IPS-20b (cell line): Measurements from ENCODE around the gene ZDHHC20.

Experiments used
- H3K27ac ChIP-seq: one replicate; pipeline ENCODE4 v1.5.1; 2013; ENCODE audit warnings: low read length
- H3K27me3 ChIP-seq: 2 replicates; pipeline ENCODE4 v1.6.1; 2013; ENCODE audit warnings: mild to moderate bottlenecking, low read length, inconsistent platforms; ENCODE audit not compliant: insufficient read depth
- H3K36me3 ChIP-seq: 2 replicates; pipeline ENCODE4 v1.6.1; 2013; ENCODE audit warnings: low read depth, mild to moderate bottlenecking, inconsistent platforms, low read length, moderate library complexity; ENCODE audit not compliant: insufficient read depth
- H3K4me1 ChIP-seq: 2 replicates; pipeline ENCODE4 v1.6.1; 2013; ENCODE audit warnings: mild to moderate bottlenecking, control low read depth, inconsistent platforms, low read length, moderate library complexity; ENCODE audit not compliant: insufficient read depth
- H3K4me3 ChIP-seq: 2 replicates; pipeline ENCODE4 v1.5.1; 2013; ENCODE audit warnings: mild to moderate bottlenecking, low read length, inconsistent platforms
- H3K9ac ChIP-seq: 2 replicates; pipeline ENCODE4 v1.6.1; 2013; ENCODE audit warnings: low read depth, mild to moderate bottlenecking, inconsistent platforms, low read length, moderate library complexity
- H3K9me3 ChIP-seq: 2 replicates; pipeline ENCODE4 v1.6.1; 2013; ENCODE audit warnings: mild to moderate bottlenecking, low read depth, low read length, inconsistent platforms; ENCODE audit not compliant: insufficient read depth

ZDHHC20 gene

GRCh38 chr13:21360463-21360862 lies 98.6 kb downstream of the ZDHHC20 start:
- Histone ChIP-seq H3K9ac (no peak overlapping the region), H3K36me3 (no peaks in the 10 kb centered on the region), H3K4me3 (no peak overlapping the region), H3K9me3 (no peaks in the 10 kb centered on the region), H3K27me3 (no peaks in the 10 kb centered on the region), H3K4me1 (no peaks in the 10 kb centered on the region; the same call in 1 of the 2 replicates), H3K27ac (no peak overlapping the region)

GRCh38 chr13:21359855-21360254 lies 99.2 kb downstream of the ZDHHC20 start:
- no peak overlapping the region for H3K9ac ChIP-seq
- no peaks in the 10 kb centered on the region; the same call in 1 of the 2 replicates for H3K4me1 ChIP-seq
- H3K36me3 ChIP-seq: no peaks in the 10 kb centered on the region
- H3K9me3 ChIP-seq: no peaks in the 10 kb centered on the region
- H3K4me3 ChIP-seq: no peak overlapping the region
- H3K27me3 ChIP-seq: no peaks in the 10 kb centered on the region
- no peak overlapping the region for H3K27ac ChIP-seq

GRCh38 chr13:21355304-21355703 lies 103.8 kb downstream of the ZDHHC20 start:
- Histone ChIP-seq H3K4me3 (no peak overlapping the region), H3K4me1 (no peaks in the 10 kb centered on the region; the same call in 1 of the 2 replicates), H3K9me3 (no peaks in the 10 kb centered on the region), H3K9ac (no peak overlapping the region), H3K27ac (no peak overlapping the region), H3K27me3 (no peaks in the 10 kb centered on the region), H3K36me3 (no peaks in the 10 kb centered on the region)

GRCh38 chr13:21354721-21355120 lies 104.4 kb downstream of the ZDHHC20 start:
- no peak overlapping the region for H3K4me3 ChIP-seq
- no peaks in the 10 kb centered on the region for H3K36me3 ChIP-seq
- H3K9me3 ChIP-seq: no peaks in the 10 kb centered on the region
- no peak overlapping the region for H3K9ac ChIP-seq
- H3K27me3 ChIP-seq: no peaks in the 10 kb centered on the region
- no peaks in the 10 kb centered on the region; the same call in 1 of the 2 replicates for H3K4me1 ChIP-seq
- H3K27ac ChIP-seq: no peak overlapping the region

GRCh38 chr13:21348488-21349120 lies 110.5 kb downstream of the ZDHHC20 start:
- Histone ChIP-seq H3K4me1 (no peaks in the 10 kb centered on the region), H3K9ac (no peak overlapping the region), H3K4me3 (no peak overlapping the region), H3K36me3 (no peaks in the 10 kb centered on the region), H3K27ac (no peak overlapping the region), H3K27me3 (no peaks in the 10 kb centered on the region), H3K9me3 (no peaks in the 10 kb centered on the region)

GRCh38 chr13:21347753-21348318 lies 111.3 kb downstream of the ZDHHC20 start:
- H3K4me3 ChIP-seq: no peak overlapping the region
- H3K27ac ChIP-seq: no peak overlapping the region
- no peaks in the 10 kb centered on the region for H3K9me3 ChIP-seq

GRCh38 chr13:21344662-21345176 lies 114.4 kb downstream of the ZDHHC20 start:
- Histone ChIP-seq H3K9ac (no peak overlapping the region), H3K9me3 (no peaks in the 10 kb centered on the region), H3K27me3 (no peaks in the 10 kb centered on the region), H3K4me3 (no peak overlapping the region), H3K4me1 (no peaks in the 10 kb centered on the region), H3K27ac (no peak overlapping the region), H3K36me3 (no peaks in the 10 kb centered on the region)

More at GRCh38 chr13:21347753-21348318, 111.3 kb downstream of the ZDHHC20 start:
- no peaks in the 10 kb centered on the region for H3K4me1 ChIP-seq
- no peak overlapping the region for H3K9ac ChIP-seq
- H3K36me3 ChIP-seq: no peaks in the 10 kb centered on the region
- no peaks in the 10 kb centered on the region for H3K27me3 ChIP-seq

- no peak overlapping the region for H3K27ac ChIP-seq
- peaks cover 3% of the 10 kb centered on the region; the same call in 1 of the 2 replicates for H3K4me1 ChIP-seq
- no peaks in the 10 kb centered on the region; the same call in 1 of the 2 replicates for H3K27me3 ChIP-seq
- no peaks in the 10 kb centered on the region for H3K9me3 ChIP-seq
- no peak overlapping the region for H3K9ac ChIP-seq
- no peaks in the 10 kb centered on the region for H3K36me3 ChIP-seq
- H3K4me3 ChIP-seq: no peak overlapping the region
Measured at GRCh38 chr13:21343659-21344058, 115.4 kb downstream of the ZDHHC20 start.

- peaks cover 7% of the 10 kb centered on the region; the same call in 1 of the 2 replicates for H3K4me1 ChIP-seq
- H3K4me3 ChIP-seq: no peak overlapping the region
Measured at GRCh38 chr13:21342699-21343442, 116.2 kb downstream of the ZDHHC20 start.

GRCh38 chr13:21341637-21342422 lies 117.3 kb downstream of the ZDHHC20 start:
- Histone ChIP-seq H3K27me3 (no peaks in the 10 kb centered on the region; the same call in 1 of the 2 replicates), H3K4me1 (peaks cover 7% of the 10 kb centered on the region; the same call in 1 of the 2 replicates), H3K4me3 (no peak overlapping the region), H3K9ac (no peak overlapping the region), H3K9me3 (no peaks in the 10 kb centered on the region), H3K36me3 (no peaks in the 10 kb centered on the region), H3K27ac (no peak overlapping the region)

More at GRCh38 chr13:21342699-21343442, 116.2 kb downstream of the ZDHHC20 start:
- Histone ChIP-seq H3K36me3 (no peaks in the 10 kb centered on the region), H3K9ac (no peak overlapping the region), H3K27ac (no peak overlapping the region), H3K27me3 (no peaks in the 10 kb centered on the region; the same call in 1 of the 2 replicates), H3K9me3 (no peaks in the 10 kb centered on the region)
